ENCODE data around the gene FAM20A.
"Not testable (repeated sequence)": the region's sequence is repeated elsewhere in the genome, so short reads cannot be mapped to it uniquely, and the experiment has no call there.

FAM20A gene

DNA sequence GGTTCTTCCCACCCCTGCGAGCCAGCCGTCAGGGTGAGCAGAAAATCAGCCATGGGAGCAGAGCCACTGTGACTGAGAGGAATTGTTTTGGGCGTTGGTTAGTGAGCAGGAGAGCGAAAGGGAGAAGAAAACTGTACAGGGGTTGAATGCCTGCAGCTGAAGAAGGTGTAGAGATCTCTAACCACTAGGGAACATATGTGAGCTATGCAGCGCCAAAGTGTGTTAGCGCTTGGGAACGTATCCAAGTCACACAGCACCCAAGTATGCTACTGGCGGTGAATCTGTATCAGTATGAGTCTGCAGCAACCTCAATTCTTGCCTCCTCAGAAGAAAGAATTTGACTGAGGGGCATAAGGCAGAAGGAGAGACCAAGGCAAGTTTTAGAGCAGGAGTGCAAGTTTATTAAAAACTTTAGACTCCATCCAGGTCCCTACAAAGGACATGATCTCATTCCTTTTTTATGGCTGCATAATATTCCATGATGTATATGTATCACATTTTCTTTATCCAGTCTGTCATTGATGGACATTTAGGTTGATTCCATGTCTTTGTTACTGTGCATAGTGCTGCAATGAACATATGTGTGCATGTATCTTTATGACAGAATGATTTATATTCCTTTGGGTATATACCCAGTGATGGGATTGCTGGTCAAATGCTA, 108.6 kb downstream of the FAM20A start:
- not testable (repeated sequence) for DNase-seq (ENCODE audit: low spot score)

DNA sequence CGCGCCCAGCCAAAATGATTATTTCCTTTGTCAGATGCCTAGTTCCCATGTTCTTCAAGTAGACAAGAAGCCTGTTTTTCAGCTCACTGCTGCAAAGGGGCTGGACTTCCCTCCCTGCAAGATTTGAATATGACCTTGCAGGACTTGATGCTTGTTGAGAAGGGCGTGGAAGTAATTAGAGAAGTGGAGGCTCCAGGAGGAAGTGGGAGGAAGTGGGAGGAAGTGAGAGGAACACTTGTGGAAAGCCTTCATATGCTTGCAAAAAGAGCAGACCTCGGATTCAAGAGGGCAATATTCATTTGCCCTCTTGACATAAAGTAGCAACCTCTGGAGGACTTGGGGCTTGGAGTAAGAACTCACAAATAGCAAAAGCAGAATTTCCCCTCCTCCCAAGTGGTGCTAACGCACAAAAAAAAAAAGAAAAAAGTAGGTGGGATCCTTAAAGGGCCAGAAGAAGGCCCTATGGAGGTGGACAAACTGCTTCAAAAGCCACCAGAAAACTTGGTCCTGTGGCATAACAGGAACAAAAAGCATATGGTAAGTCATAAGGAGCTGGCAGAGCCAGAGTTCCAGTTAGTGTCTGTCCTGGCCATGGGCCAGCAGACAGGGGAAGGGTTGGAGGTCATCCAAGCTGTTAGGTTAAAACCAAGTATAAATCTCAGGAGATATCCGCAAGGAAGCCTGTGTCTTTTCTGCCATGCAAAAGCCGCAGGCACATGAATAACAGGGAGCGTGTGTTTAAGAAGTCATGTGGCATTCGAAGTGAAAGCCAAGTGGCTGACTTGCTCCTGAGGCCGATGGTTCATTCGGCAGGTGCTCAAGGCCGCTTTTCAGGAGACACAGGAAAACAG, 109.6 kb downstream of the FAM20A start:
- DNase-seq (ENCODE audit: low spot score): no peak

DNA sequence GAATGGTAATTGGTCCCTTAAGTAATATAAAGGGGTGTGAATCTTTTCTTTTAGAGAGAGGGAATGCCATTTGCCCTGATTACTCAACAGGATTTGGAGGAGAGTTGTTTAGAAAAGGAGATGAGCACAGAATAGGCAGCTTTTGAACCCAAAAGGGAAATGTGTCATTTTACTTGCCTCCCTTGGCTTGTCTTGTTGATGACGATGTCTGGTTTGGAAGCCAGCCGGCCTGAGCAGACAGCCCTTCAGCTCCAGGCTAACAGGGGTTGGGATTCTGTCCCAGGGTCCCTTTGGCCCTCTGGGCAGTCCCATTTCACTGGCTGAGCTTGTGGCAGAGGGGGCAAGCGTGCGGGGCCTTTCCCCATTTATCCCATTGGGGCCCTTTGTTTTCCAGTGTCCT, 111.2 kb downstream of the FAM20A start:
- DNase-seq (ENCODE audit: low spot score): no peak

Data from COLO829 (cell line).